Neural cell (in vitro differentiated cells): Measurements from ENCODE around the gene CDH16. TPM values are rescaled to one million over a fixed set of nuclear protein-coding genes. Genes with fewer than 3 reads are reported as not detected.

Experiments
- H2AFZ ChIP-seq: fragments of 200-600, 300-800 bp; sonication (generic), shearing (Covaris generic); 2 replicates; pipeline ENCODE4 v1.6.0; 2014; ENCODE audit warnings: low read depth, mild to moderate bottlenecking, antibody characterized with exemption, low read length, moderate library complexity
- H3F3A ChIP-seq: fragments of 200-600 bp; shearing (Covaris generic); 2 replicates; pipeline ENCODE4 v1.6.1; 2016; ENCODE audit warnings: mild to moderate bottlenecking, moderate library complexity, mixed read lengths, antibody characterized with exemption, low read length; ENCODE audit not compliant: insufficient read depth, poor library complexity, severe bottlenecking
- H3K27ac ChIP-seq: fragments of 200-600, 300-800 bp; sonication (generic), shearing (Covaris generic); 2 replicates; pipeline ENCODE4 v1.5.1; 2014; ENCODE audit warnings: mild to moderate bottlenecking, low read length, moderate library complexity
- H3K27me3 ChIP-seq: fragments of 300-800, 200-600 bp; sonication (generic), shearing (Covaris generic); 2 replicates; pipeline ENCODE4 v1.6.0; 2014; ENCODE audit warnings: mild to moderate bottlenecking, low read depth, low read length, moderate library complexity; ENCODE audit not compliant: insufficient read depth
- H3K36me3 ChIP-seq: fragments of 300-800, 200-600 bp; sonication (generic), shearing (Covaris generic); 2 replicates; pipeline ENCODE4 v1.5.1; 2014; ENCODE audit warnings: mild to moderate bottlenecking, antibody characterized with exemption, low read length, moderate library complexity; ENCODE audit not compliant: insufficient read depth
- H3K4me2 ChIP-seq: fragments of 300-800, 200-600 bp; sonication (generic), shearing (Covaris generic); 2 replicates; pipeline ENCODE4 v1.6.0; 2014; ENCODE audit warnings: mild to moderate bottlenecking, low read length
- H3K4me3 ChIP-seq: fragments of 300-800, 200-600 bp; sonication (generic), shearing (Covaris generic); 2 replicates; pipeline ENCODE4 v1.5.1; 2014; ENCODE audit warnings: mild to moderate bottlenecking, low read length, moderate library complexity
- H3K79me2 ChIP-seq: fragments of 200-600 bp; shearing (Covaris generic); replicated peaks from 2 replicates; pipeline ENCODE4 v1.6.0; 2014; ENCODE audit warnings: mild to moderate bottlenecking, low read length, moderate library complexity; ENCODE audit not compliant: insufficient read depth
- H3K9ac ChIP-seq: fragments of 300-800, 200-600 bp; sonication (generic), shearing (Covaris generic); 2 replicates; pipeline ENCODE4 v1.6.1; 2016; ENCODE audit warnings: mild to moderate bottlenecking, low read length, mixed read lengths
- H3K9me2 ChIP-seq: fragments of 200-600 bp; shearing (Covaris generic); 2 replicates; pipeline ENCODE4 v1.6.1; 2016; ENCODE audit warnings: mild to moderate bottlenecking, low read length, mixed read lengths; ENCODE audit not compliant: insufficient read depth
- H3K9me3 ChIP-seq: fragments of 200-600, 300-800 bp; sonication (generic), shearing (Covaris generic); 2 replicates; pipeline ENCODE4 v1.6.1; 2016; ENCODE audit warnings: mild to moderate bottlenecking, mixed run types, low read length, moderate library complexity, mixed read lengths
- H4K20me1 ChIP-seq: fragments of 200-600 bp; shearing (Covaris generic); 2 replicates; pipeline ENCODE4 v1.6.1; 2016; ENCODE audit warnings: mild to moderate bottlenecking, mixed run types; ENCODE audit not compliant: insufficient read depth
- CTCF ChIP-seq: fragments of 450-650 bp; IDR thresholded peaks from 2 replicates; pipeline ENCODE4 v1.5.1; 2014; ENCODE audit warnings: antibody characterized with exemption, mild to moderate bottlenecking, moderate library complexity; ENCODE audit not compliant: poor library complexity, severe bottlenecking
- EP300 ChIP-seq: fragments of 450-650 bp; conservative IDR thresholded peaks from 2 replicates; pipeline ENCODE4 v1.6.1; 2014; ENCODE audit warnings: antibody characterized with exemption, mild to moderate bottlenecking, moderate library complexity; ENCODE audit not compliant: poor library complexity, severe bottlenecking
- EZH2 ChIP-seq: fragments of 200-600, 300-800 bp; shearing (Covaris generic), sonication (generic); IDR thresholded peaks from 2 replicates; pipeline ENCODE4 v1.6.1; 2014; ENCODE audit warnings: antibody characterized with exemption, low read length, borderline replicate concordance, mild to moderate bottlenecking; ENCODE audit not compliant: insufficient read depth, poor library complexity, severe bottlenecking
- MXI1 ChIP-seq: fragments of 450-650 bp; conservative IDR thresholded peaks from 2 replicates; pipeline ENCODE4 v1.6.1; 2014; ENCODE audit warnings: antibody characterized with exemption, mild to moderate bottlenecking; ENCODE audit not compliant: poor library complexity, severe bottlenecking
- POLR2AphosphoS5 ChIP-seq: IDR thresholded peaks from 2 replicates; pipeline ENCODE4 v1.6.1; 2012
- RAD21 ChIP-seq: fragments of 450-650 bp; conservative IDR thresholded peaks from 2 replicates; pipeline ENCODE4 v1.6.1; 2014; ENCODE audit warnings: antibody characterized with exemption, mild to moderate bottlenecking, moderate library complexity
- REST ChIP-seq: IDR thresholded peaks from 2 replicates; pipeline ENCODE4 v1.6.1; 2012; ENCODE audit warnings: borderline replicate concordance
- SMC3 ChIP-seq: fragments of 450-650 bp; conservative IDR thresholded peaks from 2 replicates; pipeline ENCODE4 v1.6.1; 2014; ENCODE audit warnings: antibody characterized with exemption, mild to moderate bottlenecking, moderate library complexity; ENCODE audit not compliant: poor library complexity
- TAF1 ChIP-seq: IDR thresholded peaks from 2 replicates; pipeline ENCODE4 v1.6.1; 2012; ENCODE audit warnings: low read depth
- polyA minus RNA-seq: library from RNA; depleted of rRNA, polyadenylated mRNA; stranded (reverse); fragments of >200 nt; gene quantifications from 2 replicates; pipeline ENCODE4 v1.2.3, GENCODE V29; 2014
- polyA plus RNA-seq: library from polyadenylated mRNA; depleted of rRNA; stranded (reverse); fragments of >200 nt; gene quantifications from 2 replicates; pipeline ENCODE4 v1.2.3, GENCODE V29; 2014

CDH16 gene
- polyA plus RNA-seq (not detected in 2 replicates), polyA minus RNA-seq (not detected in 2 replicates)

GRCh38 chr16:66918803-66919568 lies at the start of gene CDH16:
TSS of gene CDH16 (minus strand) at chr16:66918885. CDS start at chr16:66918065, 820 bp downstream.
- Histone ChIP-seq H3K79me2 (no peaks in the 10 kb centered on the region), H3K9me2 (no peaks in the 10 kb centered on the region), H3K4me3 (no peak within 1 kb of the TSS), H3K27me3 (peaks cover 12% of the 10 kb centered on the region), H4K20me1 (no peaks in the 10 kb centered on the region), H3K36me3 (no peaks in the 10 kb centered on the region), H3K27ac (no peak within 1 kb of the TSS), H3F3A (no peaks in the 10 kb centered on the region), H2AFZ (no peak within 1 kb of the TSS), H3K9me3 (no peaks in the 10 kb centered on the region), H3K9ac (no peak within 1 kb of the TSS), H3K4me2 (no peak within 1 kb of the TSS)
- TF ChIP-seq CTCF = no peak
- TF ChIP-seq EZH2 = no peak
- TF ChIP-seq MXI1 = no peak
- TF ChIP-seq TAF1 = no peak
- no peak for TF ChIP-seq POLR2AphosphoS5
- no peak for TF ChIP-seq RAD21
- TF ChIP-seq REST = no peak
- TF ChIP-seq EP300 = no peak
- TF ChIP-seq SMC3 = no peak

- TF ChIP-seq CTCF (no peak), MXI1 (no peak), TAF1 (no peak), POLR2AphosphoS5 (no peak), SMC3 (no peak), REST (no peak), EP300 (no peak), RAD21 (no peak), EZH2 (no peak)
- no peaks in the 10 kb centered on the region for H3K9me2 ChIP-seq
- H3K9ac ChIP-seq = no peak overlapping the region
- no peaks in the 10 kb centered on the region for H4K20me1 ChIP-seq
- H3K27ac ChIP-seq = no peak overlapping the region
- H3F3A ChIP-seq = no peaks in the 10 kb centered on the region
- H3K9me3 ChIP-seq = no peaks in the 10 kb centered on the region
- no peak overlapping the region for H3K4me3 ChIP-seq
- H3K4me2 ChIP-seq = no peak overlapping the region
- no peaks in the 10 kb centered on the region for H3K27me3 ChIP-seq
- no peak overlapping the region for H2AFZ ChIP-seq
- H3K36me3 ChIP-seq = no peaks in the 10 kb centered on the region
- H3K79me2 ChIP-seq = no peaks in the 10 kb centered on the region
These were observed 45.4 kb upstream of the CDH16 start for GRCh38 chr16:66964049-66964448.
